ENCODE measurements around the gene NECAB3. TPM values are rescaled to one million over a fixed set of nuclear protein-coding genes. Genes with fewer than 3 reads are reported as not detected.
"Not testable (repeated sequence)": the region's sequence is repeated elsewhere in the genome, so short reads cannot be mapped to it uniquely, and the experiment has no call there.

NECAB3 gene
- polyA plus RNA-seq, 10 donors, result 21.9 to 27.0 (median 24.0) TPM

DNA sequence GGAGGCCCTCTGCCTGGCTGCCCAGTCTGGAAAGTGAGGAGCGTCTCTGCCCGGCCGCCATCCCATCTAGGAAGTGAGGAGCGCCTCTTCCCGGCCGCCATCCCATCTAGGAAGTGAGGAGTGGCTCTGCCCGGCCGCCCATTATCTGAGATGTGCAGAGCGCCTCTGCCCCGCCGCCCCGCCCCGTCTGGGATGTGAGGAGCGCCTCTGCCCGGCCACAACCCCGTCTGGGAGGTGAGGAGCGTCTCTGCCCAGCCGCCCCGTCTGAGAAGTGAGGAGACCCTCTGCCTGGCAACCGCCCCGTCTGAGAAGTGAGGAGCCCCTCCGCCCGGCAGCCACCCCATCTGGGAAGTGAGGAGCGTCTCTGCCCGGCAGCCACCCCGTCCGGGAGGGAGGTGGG lies 24.7 kb upstream of the NECAB3 start:
- DNase-seq, result not testable (repeated sequence)

DNA sequence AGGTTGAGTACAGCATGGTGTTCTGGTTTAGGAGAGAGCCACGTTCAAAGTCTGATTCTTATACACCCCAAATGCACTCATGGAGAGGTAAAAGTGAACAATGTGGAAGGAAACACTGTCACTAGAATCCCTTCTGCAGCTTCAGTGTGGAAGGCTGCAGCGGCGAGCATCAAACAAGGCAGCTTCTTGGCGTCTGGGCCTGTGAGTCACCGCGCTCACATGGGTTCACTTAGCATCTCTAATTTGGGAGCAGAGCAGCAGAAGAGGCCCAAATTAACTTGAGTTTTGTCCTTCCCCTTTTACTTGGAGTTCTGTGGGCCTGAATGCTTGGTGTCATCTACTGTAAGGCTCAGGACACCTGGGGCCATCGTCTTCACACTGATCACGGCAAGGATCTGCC lies 22.9 kb upstream of the NECAB3 start:
- peak; percentile 71 to 84 (median 73) for DNase-seq

DNA sequence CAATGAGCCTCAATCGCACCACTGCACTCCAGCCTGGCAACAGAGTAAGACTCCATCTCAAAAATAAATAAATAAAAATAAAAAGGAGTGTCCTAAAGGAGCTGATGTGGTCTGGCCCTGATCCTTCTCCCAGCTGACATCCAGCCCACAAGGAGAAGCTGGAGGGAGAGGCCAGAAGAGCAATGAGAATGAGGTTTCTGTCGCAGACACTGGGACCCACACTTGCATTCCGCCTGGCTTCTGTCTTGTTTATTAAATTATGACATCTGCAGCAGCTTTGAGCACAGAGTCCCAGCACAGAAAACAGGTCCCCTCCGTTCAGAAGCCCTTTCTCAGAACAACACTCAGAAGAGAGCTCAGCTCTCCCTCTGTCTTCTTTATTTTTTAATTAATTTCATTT lies 22.2 kb upstream of the NECAB3 start:
- DNase-seq, result no peak

DNA sequence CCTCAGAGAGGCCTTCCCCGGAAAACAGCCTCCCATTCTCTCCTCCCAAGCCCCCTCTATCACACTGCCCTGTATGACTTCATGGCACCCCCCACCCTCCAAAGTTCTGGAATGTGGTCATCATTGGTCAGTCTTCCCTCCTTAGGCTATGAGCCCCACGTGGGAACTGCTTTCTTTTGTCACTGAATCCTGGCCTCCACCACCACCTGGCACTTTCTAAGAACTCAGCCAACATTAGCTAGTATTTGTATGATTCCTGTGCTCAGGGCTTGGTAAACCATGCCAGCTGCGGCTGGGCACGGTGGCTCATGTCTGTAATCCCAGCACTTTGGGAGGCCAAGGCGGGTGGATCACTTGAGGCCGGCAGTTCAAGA lies 20.4 kb upstream of the NECAB3 start:
- no peak for DNase-seq

DNA sequence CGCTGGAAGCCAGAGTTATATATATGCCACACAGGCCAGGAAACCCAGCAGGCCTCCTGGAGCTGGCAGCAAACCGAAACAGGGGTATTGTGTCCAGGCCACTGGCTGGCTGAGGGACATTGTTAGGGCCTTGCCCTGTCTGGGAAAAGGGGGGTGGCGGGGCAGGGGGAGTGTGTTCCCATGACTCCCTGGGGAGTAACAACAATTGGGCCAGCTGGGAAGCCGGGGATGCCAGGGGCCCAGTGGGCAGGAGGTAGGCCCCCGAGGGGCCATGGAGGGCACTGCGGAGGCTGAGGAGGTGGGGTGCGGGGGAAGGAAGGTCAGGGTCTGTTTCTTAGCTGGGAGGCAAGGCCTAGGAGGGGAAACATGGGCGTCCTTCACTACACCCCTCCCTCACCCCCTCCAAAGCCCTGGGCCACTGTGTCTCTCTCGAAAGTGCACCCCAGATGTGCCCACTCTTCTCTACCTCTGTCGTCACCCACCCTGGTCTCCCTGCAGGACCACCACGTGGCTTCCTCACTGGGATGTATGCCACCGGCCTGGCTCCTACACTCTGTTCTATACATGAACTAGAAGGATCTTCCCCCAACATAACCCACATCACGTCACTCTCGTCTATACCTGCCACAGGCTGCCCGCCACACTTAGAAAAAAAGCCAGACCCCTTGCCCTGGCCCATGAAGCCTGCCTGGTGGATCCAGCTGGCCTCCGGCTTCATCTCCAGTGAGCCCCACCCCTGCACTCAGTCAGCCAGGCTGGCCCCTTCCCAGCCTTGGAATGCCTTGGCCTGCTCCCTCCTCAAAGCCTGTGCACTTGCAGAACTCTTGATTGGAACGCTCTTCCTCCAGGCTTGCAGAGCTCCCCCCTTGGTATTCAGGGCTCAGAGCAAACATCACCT lies 19.8 kb upstream of the NECAB3 start:
- DNase-seq, result peak in 2 of 3 donors; percentile 77 to 84

DNA sequence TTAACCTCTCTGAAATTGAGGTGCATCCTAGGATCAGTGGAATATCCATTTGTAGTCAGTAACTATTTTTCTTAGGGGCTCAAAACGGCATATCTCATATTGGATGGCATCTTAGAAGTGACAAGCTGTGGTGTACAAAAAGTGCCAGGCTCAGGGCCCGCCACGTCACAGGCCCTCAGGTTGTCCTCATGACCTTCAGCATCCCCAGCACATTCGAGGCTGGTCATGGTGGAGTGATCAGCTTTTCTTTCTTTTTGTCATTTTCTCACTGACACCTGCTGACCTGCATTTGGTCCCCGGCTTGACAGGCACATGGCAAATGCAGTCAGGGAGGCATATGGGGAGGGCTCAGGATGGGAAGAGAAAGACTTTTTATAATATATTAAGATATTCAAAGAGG lies 19.1 kb upstream of the NECAB3 start:
- DNase-seq, result no peak

DNA sequence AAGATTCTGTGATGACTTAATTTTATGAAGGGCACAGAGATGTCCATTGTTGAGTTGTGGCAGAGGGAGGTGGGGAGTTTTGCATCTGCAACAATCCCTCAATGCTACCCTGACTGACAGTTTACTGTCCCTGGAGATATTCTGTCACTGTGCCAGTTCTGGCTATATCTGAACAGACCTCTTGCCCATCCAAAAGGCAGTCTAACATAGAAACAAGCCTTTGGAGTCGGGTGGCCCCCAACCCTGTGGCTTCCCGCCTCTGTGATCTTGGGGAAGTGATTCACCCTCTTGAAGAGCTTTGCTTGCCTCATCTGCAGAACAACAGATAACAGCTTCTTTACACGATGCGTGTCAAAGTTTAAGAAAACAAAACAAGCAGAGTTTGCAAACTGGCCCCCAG lies 15.7 kb upstream of the NECAB3 start:
- DNase-seq, result no peak

DNA sequence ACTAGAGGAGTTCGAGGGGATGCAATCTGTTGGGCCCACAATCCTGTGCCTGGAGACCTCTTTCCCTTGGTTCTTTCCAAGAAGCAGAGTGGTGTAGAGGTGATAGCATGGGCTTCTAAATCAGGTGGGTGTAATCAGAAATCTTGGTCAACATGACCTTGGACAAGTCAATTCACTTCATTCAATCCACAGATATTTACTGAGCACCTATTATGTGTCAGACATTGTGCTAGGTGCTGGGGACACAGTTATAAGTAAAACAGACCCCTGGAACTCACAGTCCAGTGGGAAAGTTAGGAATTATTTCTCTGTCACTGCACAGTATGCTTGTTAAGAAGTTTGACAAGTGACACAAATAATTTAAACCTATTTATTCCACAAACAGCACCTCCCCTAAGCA lies 15.3 kb upstream of the NECAB3 start:
- DNase-seq, result no peak

DNA sequence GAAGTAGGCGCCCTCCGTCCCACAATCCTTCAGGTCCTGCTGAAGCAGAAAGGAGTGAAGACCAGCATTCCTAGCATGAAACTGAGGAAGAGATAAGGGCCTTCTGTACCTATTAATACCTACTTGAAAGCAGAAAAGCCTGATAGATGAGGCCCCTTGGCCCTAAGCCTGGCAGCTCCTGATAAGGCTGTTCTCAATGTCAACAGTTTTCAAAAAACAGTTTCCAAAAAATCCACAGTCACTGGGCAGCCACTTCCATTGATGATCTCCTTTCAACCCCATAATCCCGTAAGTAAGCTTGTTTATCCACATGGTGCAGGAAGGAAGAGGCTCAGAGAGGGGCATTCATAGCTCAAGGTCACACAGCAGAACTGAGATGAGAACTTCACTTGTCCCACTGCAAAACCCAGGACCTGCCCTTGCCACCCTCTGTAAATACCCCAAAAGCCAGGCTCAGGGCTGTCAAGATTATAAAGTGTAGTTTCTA lies 14.8 kb upstream of the NECAB3 start:
- DNase-seq, result no peak

DNA sequence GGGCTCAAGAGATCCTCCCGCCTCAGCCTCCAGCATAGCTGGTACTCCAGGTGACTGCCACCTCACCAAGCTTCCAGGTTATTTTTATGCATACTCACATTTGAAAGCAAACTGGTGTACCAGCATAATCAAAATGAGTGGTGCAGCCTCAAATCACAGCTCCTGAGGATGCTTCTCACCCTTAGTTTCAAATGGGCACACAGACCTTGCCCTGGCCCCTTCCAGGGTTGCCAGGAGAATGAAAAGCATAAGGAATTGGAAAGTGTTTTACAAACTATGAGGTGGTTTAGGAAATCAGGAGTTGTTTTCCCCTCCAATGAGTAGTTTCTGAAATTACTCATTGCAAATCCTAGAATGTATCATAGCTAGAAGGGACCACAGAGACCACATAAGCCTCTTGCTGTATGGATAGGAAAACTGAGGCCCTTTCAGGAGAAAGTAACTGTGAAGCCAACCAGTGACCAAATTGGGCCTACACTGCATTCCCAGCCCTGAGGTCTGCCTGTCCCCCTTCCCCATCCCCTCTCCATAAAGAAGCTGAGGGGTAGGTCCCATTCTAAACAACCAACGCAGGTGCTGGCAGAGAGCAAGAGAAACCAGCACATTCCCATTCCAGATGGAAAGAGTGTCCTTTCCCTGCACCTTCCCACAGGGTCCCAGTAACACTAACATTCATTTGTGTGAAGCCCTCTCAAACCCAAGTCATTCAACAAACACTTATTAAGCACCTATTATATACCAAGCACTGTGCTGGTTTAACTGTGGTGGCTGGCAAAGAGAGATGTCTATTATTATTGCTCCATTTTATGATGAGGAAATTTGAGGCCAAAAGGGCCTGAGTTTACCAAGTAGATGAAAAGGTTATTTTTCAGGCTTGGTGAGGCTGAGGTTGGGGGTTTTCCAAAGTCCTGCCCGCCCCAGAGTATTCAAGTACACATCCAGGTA lies 14.0 kb upstream of the NECAB3 start:
- no peak for DNase-seq

DNA sequence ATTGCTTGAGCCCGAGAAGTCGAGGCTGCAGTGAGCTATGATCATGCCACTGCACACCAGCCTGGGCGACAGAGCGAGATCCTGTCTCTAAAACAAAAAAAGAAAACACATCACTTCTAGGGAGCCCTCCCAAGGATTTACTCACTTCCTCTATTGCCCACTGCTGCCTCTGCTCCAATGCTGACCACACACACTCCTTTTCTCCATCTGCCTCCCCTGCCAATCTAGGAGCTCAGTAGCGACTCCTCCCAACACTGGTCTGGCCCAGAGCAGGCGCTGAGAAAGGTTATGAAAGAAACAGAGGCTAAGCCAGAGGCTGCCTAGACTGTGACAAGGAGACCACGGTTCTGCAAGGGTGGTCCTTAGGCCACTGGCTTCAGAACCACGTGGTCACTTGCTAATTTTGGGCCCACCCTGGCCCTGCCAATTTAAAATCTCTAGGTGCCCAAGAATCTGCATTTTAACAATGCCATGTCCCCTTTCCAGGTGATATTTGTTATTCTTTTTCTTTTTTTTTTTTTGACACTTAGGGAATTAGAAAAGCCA lies 13.2 kb upstream of the NECAB3 start:
- no peak for DNase-seq

DNA sequence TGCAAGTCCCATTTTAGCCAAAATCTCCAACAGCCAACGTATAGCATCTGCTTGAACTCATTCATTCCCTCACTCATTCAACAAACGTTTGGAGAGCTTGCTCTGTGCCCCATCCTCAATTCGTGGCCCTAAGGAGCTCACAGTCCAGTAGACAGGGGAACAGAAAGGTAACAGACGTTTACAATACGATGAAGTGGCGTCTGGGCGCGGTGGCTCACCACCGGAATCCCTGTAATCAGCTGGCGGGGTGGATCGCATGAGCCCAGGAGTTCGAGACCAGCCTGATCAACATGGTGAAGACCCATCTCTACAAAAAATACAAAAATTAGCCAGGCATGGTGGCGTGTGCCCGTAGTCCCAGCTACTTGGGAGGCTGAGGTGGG lies 12.7 kb upstream of the NECAB3 start:
- DNase-seq, result no peak

DNA sequence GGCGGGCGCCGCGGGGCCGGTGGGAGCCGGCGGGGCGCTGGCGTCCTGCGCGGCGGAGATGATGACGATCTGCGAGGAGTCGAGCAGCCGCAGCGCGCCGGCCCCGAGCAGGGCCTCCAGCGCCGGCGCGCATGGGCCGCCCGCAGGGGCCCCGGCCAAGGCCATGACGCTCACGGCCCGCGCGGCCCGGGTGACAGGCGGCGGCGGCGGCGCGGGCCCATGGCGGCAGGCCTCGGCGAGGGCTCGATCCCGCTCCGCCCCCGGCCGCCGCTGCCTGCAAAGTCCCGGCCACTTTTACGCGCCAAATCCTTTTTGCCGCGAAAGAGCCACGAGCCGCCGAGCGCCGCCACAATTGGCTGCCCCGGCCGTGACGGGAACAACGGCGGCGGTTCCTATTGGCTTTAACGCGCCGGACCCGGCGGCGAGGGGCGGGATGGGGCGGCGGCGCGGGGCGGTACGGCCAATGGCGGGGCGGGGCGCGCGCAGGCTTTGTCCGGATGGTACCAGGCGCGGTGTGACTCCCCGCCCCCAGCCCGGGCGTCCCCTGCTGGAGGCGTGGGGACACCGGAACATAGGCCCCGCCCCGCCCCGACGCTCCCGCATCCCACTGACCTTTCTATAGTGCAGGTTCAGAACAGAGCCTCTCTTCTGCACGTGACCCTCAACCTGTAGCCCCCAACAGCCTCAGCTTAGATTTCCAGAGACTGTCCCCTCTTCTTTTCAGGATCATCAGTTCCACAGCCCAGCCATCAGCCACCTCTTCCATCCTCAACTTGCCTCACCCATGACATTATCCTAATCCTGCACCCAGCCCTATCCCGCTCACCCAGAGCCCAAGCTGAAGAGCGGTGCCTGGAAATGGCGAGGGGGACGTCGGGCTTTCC lies 12.1 kb upstream of the NECAB3 start, which contains the start of gene E2F1:
Gene E2F1, minus strand, starts transcription at position 286 of the 884 bp plus-strand sequence. Its CDS starts 121 bp downstream, at position 165.
- peak; percentile 95 to 98 (median 95) for DNase-seq

DNA sequence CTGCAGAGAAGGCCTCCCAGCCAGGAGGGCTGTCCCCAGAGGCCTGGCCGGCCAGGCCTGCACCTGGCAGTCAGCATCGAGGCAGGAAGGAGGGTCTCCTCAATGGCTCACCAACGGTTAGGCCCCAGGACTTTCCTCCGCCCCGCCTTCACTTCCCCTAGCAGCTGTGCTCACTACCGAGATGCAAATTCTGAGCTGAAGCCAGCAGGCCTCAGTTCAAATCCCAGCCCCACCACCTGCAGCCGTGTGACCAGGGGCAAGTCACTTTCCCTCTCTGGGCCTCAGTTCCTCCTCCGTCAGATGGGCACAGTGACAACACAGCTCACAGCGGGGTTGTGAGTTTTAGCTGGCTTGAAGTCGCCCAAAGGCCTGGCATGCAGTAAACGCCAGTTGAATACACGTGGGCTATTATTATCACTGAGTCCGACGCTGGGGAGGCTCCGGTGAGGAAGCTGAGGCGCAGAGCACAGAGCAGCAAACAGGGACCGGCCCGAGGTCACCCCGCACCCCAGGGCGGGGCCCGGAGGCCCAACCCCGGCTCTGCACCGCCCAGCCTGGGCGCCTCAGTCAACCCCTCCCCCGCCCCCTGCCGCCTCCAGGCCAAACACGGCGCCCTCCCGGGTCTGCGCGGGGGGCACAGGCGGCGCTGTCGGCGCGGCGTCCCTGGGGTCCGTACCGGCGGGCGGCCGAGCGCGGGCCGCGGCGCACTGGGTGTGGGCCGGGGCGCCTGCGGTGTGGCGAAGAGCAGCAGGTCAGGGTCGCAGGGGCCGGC lies 11.3 kb upstream of the NECAB3 start:
- DNase-seq, result peak in 1 of 3 donors; percentile 83

DNA sequence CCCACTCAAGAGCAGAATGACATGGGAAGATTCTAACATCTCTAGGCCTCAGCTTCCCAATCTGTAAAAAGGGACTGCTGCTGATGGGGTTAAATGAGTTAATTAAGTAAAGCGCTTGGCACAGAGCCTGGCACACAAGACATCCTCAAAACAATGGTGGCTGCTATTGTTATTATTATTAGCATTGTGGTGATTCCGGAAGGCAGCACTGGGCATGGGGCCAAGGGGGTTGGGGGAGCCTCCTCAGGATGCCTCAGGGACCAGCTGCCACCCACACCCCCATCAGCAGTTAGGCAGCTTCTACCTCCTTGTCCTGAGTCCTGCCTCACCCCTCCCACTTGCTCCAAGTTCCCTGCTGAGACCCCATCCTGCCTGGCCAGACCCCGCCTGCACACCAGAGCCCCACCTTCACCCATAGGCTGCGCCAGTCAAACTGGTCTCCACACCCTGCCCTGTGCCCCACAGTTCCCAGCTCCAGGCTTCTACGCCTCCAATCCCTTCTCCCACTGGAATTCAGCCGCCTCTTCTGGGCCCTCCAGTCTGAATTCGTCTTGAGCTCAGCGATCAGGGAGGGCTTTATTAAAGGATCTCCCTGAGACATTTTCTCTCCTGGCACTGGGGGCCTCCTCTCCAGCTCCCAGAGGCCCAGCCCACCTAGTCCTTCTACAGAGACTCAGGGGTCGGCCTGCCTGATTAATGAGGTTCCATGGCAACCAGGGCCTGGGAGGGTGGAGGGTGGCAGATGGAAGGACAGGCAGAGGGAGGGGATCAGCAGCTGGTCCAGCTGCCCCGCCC lies 10.5 kb upstream of the NECAB3 start:
- DNase-seq, result no peak

DNA sequence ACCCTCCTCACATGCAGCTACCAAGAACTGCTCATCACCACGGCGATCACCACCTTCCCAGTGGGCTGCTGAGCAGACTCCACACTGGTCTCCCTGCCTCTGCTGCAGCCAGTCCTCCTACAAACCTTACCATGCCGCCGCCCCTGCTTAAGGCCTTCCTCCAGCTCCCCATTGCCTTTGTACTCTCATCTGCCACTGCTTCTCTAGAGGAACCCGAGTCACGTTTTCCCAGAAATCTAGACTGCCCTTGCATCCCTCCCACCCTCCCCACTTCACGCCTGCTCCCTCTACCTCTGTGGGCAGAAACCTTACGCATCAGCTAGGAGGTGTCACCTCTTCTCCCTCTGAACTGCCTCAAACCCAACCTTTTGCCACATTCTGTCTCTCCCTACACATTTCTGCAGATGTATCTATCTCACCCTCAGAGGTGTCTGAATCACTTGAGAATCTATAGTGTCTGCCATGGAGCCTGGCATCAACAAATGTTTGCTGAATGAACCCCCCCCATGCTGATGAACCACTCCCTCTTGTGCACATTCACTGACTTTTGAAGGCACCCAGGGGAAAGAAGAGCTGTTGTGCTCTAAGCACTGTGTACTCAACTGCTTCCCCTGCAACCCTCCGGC lies 7.6 kb upstream of the NECAB3 start:
- DNase-seq, result no peak

DNA sequence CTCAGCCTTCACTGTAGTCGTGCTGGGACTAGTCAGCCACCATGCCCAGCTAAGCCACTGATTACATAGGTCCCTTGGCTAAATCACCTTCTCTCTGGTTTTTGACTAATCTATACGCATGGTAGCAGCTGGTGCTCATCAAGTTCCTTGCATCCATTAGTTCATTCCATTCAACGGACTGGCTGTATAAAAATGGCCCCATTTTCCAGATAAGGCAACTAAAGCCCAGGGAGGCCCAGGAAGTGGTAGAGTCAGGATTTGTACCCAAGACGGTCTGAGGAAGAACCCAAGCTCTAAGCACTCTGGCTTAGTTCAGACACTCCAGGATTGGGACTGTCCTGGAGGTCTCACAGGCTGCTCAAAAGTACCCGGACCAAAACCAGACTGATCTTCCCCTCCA lies 7.1 kb upstream of the NECAB3 start:
- no peak for DNase-seq

DNA sequence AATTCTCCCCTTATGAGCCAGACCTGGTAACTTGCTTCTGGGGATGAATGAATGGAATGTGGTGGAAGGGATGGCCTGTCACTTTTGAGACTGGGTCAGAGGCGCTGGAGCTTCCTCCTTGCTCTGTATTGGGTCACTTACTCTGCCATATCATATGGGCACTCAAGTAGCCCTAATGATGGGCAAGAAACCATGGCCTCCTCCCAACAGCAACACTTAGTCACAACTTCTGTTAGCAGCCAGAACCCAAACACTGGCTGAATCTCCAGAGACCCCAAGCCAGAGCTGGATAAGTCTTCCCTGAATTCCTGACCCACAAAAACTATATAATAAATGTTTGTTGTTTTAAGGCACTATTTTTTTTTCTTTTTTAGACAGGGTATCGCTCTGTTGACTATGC lies 6.5 kb upstream of the NECAB3 start:
- DNase-seq, result no peak

All from muscle of back (tissue), 11 donors.